D341Med (cell line): ENCODE measurements around the gene PCCA.
"Not testable (repeated sequence)": the region's sequence is repeated elsewhere in the genome, so short reads cannot be mapped to it uniquely, and the experiment has no call there.

Experiments used
- DNase-seq: peaks from one replicate; pipeline ENCODE4 v3.0.0; 2012; ENCODE audit warnings: low spot score

Gene PCCA

GRCh38 chr13:100141461-100141961 lies 52.6 kb downstream of the PCCA start:
- DNase-seq, result not testable (repeated sequence)

GRCh38 chr13:100146534-100146933 lies 57.6 kb downstream of the PCCA start:
- no peak for DNase-seq

- no peak for DNase-seq
Observed at GRCh38 chr13:100147825-100148224, 58.9 kb downstream of the PCCA start.

- no peak for DNase-seq
Observed at GRCh38 chr13:100148422-100148821, 59.5 kb downstream of the PCCA start.

- no peak for DNase-seq
Observed at GRCh38 chr13:100149389-100149788, 60.5 kb downstream of the PCCA start.

GRCh38 chr13:100150711-100151110 lies 61.8 kb downstream of the PCCA start:
- DNase-seq, result not testable (repeated sequence)

GRCh38 chr13:100154842-100155416 lies 66.0 kb downstream of the PCCA start:
- no peak for DNase-seq

- DNase-seq, result no peak
Observed at GRCh38 chr13:100156788-100157187, 67.9 kb downstream of the PCCA start.

- DNase-seq, result no peak
Observed at GRCh38 chr13:100158569-100158968, 69.7 kb downstream of the PCCA start.

- DNase-seq, result no peak
Observed at GRCh38 chr13:100159584-100159983, 70.7 kb downstream of the PCCA start.

- DNase-seq, result no peak
Observed at GRCh38 chr13:100160450-100160849, 71.6 kb downstream of the PCCA start.

GRCh38 chr13:100163375-100163774 lies 74.5 kb downstream of the PCCA start:
- DNase-seq, result no peak

GRCh38 chr13:100173203-100173602 lies 84.3 kb downstream of the PCCA start:
- DNase-seq, result no peak

- DNase-seq, result not testable (repeated sequence)
Observed at GRCh38 chr13:100174455-100174854, 85.6 kb downstream of the PCCA start.

GRCh38 chr13:100175078-100175802 lies 86.3 kb downstream of the PCCA start:
- no peak for DNase-seq

- DNase-seq, result no peak
Observed at GRCh38 chr13:100175803-100176182, 86.9 kb downstream of the PCCA start.

GRCh38 chr13:100176801-100177400 lies 88.0 kb downstream of the PCCA start:
- no peak for DNase-seq

- no peak for DNase-seq
Observed at GRCh38 chr13:100178309-100178708, 89.4 kb downstream of the PCCA start.

GRCh38 chr13:100179276-100179675 lies 90.4 kb downstream of the PCCA start:
- DNase-seq, result no peak

- DNase-seq, result no peak
Observed at GRCh38 chr13:100182900-100183490, 94.1 kb downstream of the PCCA start.

- no peak for DNase-seq
Observed at GRCh38 chr13:100184095-100184494, 95.2 kb downstream of the PCCA start.

- no peak for DNase-seq
Observed at GRCh38 chr13:100195568-100195967, 106.7 kb downstream of the PCCA start.

GRCh38 chr13:100196375-100196774 lies 107.5 kb downstream of the PCCA start:
- DNase-seq, result no peak
